GM10266 (cell line): ENCODE measurements around the gene P3R3URF.

Experiments
- DNase-seq: peaks from one replicate; pipeline ENCODE4 v3.0.0; 2012; ENCODE audit errors: extremely low spot score
- TF ChIP-seq, protein P1 (sequence below): IDR thresholded peaks from 2 replicates; pipeline ENCODE4 v1.5.1; 2012; ENCODE audit warnings: mild to moderate bottlenecking, low read depth; ENCODE audit not compliant: control insufficient read depth, insufficient read depth; ENCODE audit errors: missing control alignments

The P3R3URF gene

DNA sequence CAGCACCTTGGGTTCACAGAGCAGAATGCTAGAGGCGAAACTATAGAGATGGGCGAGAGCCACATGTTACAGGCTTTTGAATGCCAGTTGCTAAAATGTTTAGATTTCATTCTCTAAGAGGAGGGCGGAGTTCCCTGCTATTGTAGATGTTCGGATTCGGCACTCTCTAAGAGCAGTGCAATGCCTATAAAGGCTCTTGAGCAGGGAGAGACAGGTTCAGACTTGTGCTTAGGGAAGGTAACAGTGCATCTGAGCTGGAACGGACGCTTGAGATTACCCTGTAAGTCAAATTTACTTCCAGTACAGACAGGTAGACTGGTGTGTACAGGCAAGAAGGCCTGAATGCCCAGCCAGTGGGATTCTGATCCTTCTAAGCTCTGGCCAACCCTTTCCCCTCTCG lies 42.2 kb upstream of the P3R3URF start:
- TF ChIP-seq, protein P1, sequence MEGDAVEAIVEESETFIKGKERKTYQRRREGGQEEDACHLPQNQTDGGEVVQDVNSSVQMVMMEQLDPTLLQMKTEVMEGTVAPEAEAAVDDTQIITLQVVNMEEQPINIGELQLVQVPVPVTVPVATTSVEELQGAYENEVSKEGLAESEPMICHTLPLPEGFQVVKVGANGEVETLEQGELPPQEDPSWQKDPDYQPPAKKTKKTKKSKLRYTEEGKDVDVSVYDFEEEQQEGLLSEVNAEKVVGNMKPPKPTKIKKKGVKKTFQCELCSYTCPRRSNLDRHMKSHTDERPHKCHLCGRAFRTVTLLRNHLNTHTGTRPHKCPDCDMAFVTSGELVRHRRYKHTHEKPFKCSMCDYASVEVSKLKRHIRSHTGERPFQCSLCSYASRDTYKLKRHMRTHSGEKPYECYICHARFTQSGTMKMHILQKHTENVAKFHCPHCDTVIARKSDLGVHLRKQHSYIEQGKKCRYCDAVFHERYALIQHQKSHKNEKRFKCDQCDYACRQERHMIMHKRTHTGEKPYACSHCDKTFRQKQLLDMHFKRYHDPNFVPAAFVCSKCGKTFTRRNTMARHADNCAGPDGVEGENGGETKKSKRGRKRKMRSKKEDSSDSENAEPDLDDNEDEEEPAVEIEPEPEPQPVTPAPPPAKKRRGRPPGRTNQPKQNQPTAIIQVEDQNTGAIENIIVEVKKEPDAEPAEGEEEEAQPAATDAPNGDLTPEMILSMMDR: no peak
- DNase-seq: no peak

DNA sequence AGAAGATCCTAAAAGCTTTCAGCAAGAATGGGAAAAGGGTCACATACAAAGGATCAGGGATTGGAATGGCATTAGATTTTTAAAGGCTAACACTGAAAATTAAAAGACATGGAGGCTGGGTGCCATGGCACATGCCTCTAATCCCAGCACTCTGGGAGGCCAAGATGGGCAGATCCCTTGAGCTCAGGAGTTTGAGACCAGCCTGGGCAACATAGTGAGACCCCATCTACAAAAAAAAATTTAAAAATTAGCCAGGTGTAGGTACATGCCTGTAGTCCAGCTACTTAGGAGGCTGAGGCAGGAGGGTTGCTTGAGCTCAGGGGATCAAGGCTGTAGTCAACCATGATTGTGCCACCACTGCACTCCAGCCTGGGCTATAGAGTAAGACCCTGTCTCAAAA lies 39.2 kb upstream of the P3R3URF start:
- TF ChIP-seq, protein P1: no peak
- DNase-seq: no peak

DNA sequence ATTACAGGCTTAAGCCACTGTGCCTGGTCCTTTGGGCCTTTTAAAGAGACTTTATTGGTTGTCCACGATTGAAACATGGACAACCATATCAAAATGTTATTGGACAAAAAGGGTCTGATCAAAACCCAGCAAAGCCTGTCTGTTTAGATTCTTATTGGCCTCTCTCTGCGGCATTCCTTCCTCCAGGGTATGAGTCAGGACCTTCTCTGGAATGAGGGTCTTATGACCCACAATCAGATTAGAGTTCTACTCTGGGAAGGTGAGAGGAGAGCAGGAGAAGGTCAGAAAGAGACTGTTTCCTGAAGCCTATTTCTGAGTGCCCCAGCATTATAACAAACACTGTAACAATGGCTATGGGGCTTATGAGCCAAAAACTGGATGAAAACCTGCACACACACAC lies 34.8 kb upstream of the P3R3URF start:
- DNase-seq: no peak

DNA sequence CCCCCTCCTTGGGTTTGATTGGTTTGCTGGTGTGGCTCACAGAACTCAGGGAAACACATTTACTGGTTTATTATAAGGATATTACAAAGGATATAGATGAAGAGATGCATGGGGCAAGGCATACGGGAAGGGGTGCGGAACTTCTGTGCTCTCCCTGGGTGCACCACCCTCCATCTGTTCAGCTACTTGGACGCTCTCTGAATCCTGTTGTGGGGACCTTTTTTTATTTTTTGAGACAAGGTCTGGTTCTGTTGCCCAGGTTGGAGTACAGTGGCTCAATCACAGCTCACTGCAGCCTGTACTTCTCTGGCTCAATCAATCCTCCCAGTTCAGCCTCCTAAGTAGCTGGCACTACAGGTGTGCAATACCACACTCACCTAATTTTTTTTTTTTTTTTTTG lies 34.3 kb upstream of the P3R3URF start:
- no peak for DNase-seq
- TF ChIP-seq, protein P1: no peak

More for the DNA sequence above, 34.8 kb upstream of the P3R3URF start:
- TF ChIP-seq, protein P1: no peak

DNA sequence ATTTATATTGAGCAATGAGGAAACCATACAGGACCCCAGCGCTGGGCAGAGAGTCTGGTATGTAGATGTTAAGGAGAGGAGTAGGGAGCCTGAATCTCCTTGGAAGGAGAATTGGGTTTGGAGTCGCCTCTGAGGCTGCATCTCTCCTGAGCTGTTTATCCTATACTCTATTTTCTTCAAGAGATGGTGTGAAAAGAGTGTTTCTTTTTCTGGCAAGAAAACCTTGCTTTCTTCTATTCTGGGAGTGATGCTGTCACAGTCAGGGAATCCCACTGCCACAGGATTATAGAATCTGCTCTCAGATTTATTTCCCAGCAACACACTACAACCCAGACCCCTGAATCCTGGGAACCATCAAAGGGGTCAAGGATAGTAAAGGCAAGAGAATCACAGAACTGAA lies 30.1 kb upstream of the P3R3URF start:
- DNase-seq: no peak
- TF ChIP-seq, protein P1: no peak

DNA sequence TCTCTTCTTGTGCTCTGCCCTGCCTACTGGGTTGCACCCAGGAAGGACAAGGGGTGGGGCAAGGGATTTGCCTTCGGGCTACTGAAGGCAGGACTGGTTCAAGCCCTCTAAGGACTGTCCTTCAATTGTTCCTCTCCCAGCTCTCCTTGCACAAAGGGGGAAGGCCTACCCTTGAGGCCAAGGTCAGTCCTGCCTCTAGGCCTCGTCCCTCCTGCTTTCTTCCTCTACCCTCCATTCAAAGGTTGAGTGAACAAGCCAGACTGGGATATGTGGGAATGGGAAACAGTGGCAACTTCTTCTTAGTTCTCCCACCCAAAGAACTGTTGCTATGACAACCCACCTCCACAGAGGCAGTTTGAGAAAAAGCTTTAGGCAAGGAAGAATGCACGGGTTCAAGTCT lies 29.5 kb upstream of the P3R3URF start:
- TF ChIP-seq, protein P1: no peak
- DNase-seq: no peak

DNA sequence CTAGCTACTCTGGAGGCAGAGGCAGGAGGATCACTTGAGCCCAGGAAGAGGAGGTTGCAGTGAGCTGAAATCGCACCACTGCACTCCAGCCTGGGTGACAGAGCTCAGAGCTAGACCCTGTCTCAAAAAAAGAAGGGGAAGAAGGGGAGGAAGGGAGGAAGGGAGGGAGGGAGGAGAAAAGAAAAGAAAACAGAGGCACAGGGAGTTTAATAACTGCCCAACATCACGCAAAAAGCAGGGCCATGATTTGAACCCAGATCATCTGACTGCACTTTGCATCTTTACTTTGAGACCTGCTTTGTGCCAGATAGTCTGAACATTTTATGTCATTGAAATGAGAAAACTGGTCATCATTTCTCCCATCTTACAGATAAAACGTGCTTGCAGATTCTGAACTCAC lies 28.9 kb upstream of the P3R3URF start:
- DNase-seq: no peak
- TF ChIP-seq, protein P1: no peak
